SKM-1 (cell line): ENCODE measurements around the gene CMC2.

Experiments used
- DNase-seq: peaks from one replicate; lab custom pipeline; 2025; ENCODE audit not compliant: unreplicated experiment; lab: John Stamatoyannopoulos, UW

CMC2 gene

GRCh38 chr16:81006813-81007695 is at the start of gene CMC2, which contains the start of gene CENPN:
CMC2 (minus strand) TSS chr16:81006885; CDS start chr16:80997394, 9,491 bp downstream.
CENPN (plus strand) TSS chr16:81007214; CDS start chr16:81011940, 4,726 bp downstream.
- DNase-seq = peak; percentile 88

- no peak for DNase-seq
Measured at GRCh38 chr16:81053761-81054160, 47.1 kb upstream of the CMC2 start.

- no peak for DNase-seq
Measured at GRCh38 chr16:81042821-81043220, 36.1 kb upstream of the CMC2 start.

- DNase-seq = no peak
Measured at GRCh38 chr16:81041696-81042095, 35.0 kb upstream of the CMC2 start.

- DNase-seq = no peak
Measured at GRCh38 chr16:81040842-81041241, 34.2 kb upstream of the CMC2 start.

- no peak for DNase-seq
Measured at GRCh38 chr16:81040131-81040530, 33.4 kb upstream of the CMC2 start.

GRCh38 chr16:81036751-81037350 is 30.2 kb upstream of the CMC2 start:
- DNase-seq = no peak

GRCh38 chr16:81035975-81036750 is 29.5 kb upstream of the CMC2 start:
- no peak for DNase-seq

GRCh38 chr16:81035398-81035974 is 28.8 kb upstream of the CMC2 start, which contains the start of gene ATMIN:
ATMIN (plus strand) TSS chr16:81035842; CDS start chr16:81035871, 29 bp downstream.
- peak; percentile 59 for DNase-seq

- no peak for DNase-seq
Measured at GRCh38 chr16:81029930-81030604, 23.4 kb upstream of the CMC2 start.

GRCh38 chr16:81026429-81026828 is 19.7 kb upstream of the CMC2 start:
- DNase-seq = no peak

GRCh38 chr16:81018496-81018895 is 11.8 kb upstream of the CMC2 start:
- DNase-seq = no peak

- DNase-seq = no peak
Measured at GRCh38 chr16:81014672-81015071, 8.0 kb upstream of the CMC2 start.

GRCh38 chr16:81012974-81013373 is 6.3 kb upstream of the CMC2 start:
- DNase-seq = no peak

GRCh38 chr16:81008505-81008789 is 1.8 kb upstream of the CMC2 start:
- DNase-seq = no peak

GRCh38 chr16:81006211-81006812 is 373 bp downstream of the CMC2 start:
- no peak for DNase-seq

GRCh38 chr16:81005610-81006161 is 999 bp downstream of the CMC2 start:
- no peak for DNase-seq

GRCh38 chr16:81004646-81005353 is 1.9 kb downstream of the CMC2 start:
- no peak for DNase-seq
